Stomach (tissue), 9 donors: Measurements from ENCODE around the gene NRCAM. TPM values are rescaled to one million over a fixed set of nuclear protein-coding genes. Genes with fewer than 3 reads are reported as not detected.
A peak's percentile ranks its signal among the peaks of the same experiment; 100 is the strongest.

Experiments
- DNase-seq, 2 donors: peaks; one replicate each; pipeline versions ENCODE4 v3.0.0 to v3.0.0-alpha.2; 2013 to 2019
- H3K27ac ChIP-seq, 5 donors: fragments of 200-600 bp in 4 of 5; sonication (generic) in 4 of 5; one replicate each; pipeline ENCODE4 v1.5.1; 2013 to 2019; ENCODE audit warnings: mild to moderate bottlenecking in 1 of 5, moderate library complexity in 1 of 5
- H3K27me3 ChIP-seq, 3 donors: fragments of 200-600 bp; sonication (generic); one replicate each; pipeline ENCODE4 v1.5.1; 2017 to 2019; ENCODE audit warnings: mixed run types in 1 of 3
- H3K36me3 ChIP-seq, 4 donors: fragments of 200-600 bp; sonication (generic); 1 replicate in 3 of 4; 2 replicates in 1 of 4; pipeline ENCODE4 v1.5.1; 2016 to 2019
- H3K4me1 ChIP-seq, 4 donors: fragments of 200-600 bp; sonication (generic); one replicate each; pipeline ENCODE4 v1.5.1; 2016 to 2019
- H3K4me3 ChIP-seq, 4 donors: fragments of 200-600 bp; sonication (generic) in 3 of 4; one replicate each; pipeline ENCODE4 v1.5.1; 2016 to 2019; ENCODE audit warnings: mild to moderate bottlenecking in 1 of 4
- H3K9me3 ChIP-seq, 4 donors: fragments of 200-600 bp; sonication (generic); one replicate each; pipeline ENCODE4 v1.5.1; 2016 to 2019
- CTCF ChIP-seq, 7 experiments: fragments of 450-650 bp in 4 of 7; fragments of 200-600 bp in 3 of 7; sonication (generic) in 3 of 7; IDR thresholded peaks; one replicate each; pipeline ENCODE4 v1.5.1; 2016 to 2019; ENCODE audit warnings: antibody characterized with exemption in 7 of 7, control low read depth in 2 of 7, mild to moderate bottlenecking in 1 of 7
- EP300 ChIP-seq: sonication (generic); formaldehyde crosslinking; IDR thresholded peaks from one replicate; pipeline ENCODE4 v1.6.1; 2017; ENCODE audit warnings: antibody characterized with exemption
- POLR2A ChIP-seq, 4 donors: fragments of 450-650 bp; IDR thresholded peaks; one replicate each; pipeline ENCODE4 v1.6.1; 2016; ENCODE audit warnings: antibody characterized with exemption in 4 of 4, control low read depth in 2 of 4, mild to moderate bottlenecking in 1 of 4, moderate library complexity in 1 of 4
- POLR2AphosphoS5 ChIP-seq, 3 donors: sonication (generic); formaldehyde crosslinking; IDR thresholded peaks; one replicate each; pipeline ENCODE4 v1.6.1; 2016; ENCODE audit warnings: antibody characterized with exemption in 3 of 3
- WGBS, 5 donors: extraction: QIAGEN DNeasy Blood & Tissue Kit in 3 of 5; methylation state at CpG; one replicate each; pipeline versions ENCODE4 v1.1.5 to v1.1.7; 2013 to 2018; 5-methylcytosine and 5-hydroxymethylcytosine counted together
- intact Hi-C: fragments of 100-400 bp; cut with DNase I; formaldehyde crosslinking; loops from one replicate; pipeline ENCODE4 v1.15.1; 2023; ENCODE audit warnings: low total_unique reads
- polyA plus RNA-seq, 3 donors: library from polyadenylated mRNA; stranded (reverse); fragments of 200-250 nt; gene quantifications; one replicate each; pipeline ENCODE4 v1.2.3, GENCODE V29; 2013
- total RNA-seq, 5 donors: library from RNA; depleted of rRNA; stranded (reverse); fragments of >200 nt; gene quantifications; one replicate each; pipeline versions ENCODE4 v1.1.0 to v1.2.3, GENCODE V29; 2014 to 2016
- donor health status: healthy with polysubstance abuse.
- donor health status: Bipolar disorder and iron deficiency.
- donor health status: healthy.

NRCAM gene
- total and polyA plus RNA-seq, 8 donors = 1.2 to 9.4 (median 2.3) TPM

- Histone ChIP-seq H3K9me3 (no peaks in the 10 kb centered on the region), H3K4me3 (no peak overlapping the region), H3K27me3 (no peaks in the 10 kb centered on the region), H3K36me3 (no peaks in the 10 kb centered on the region), H3K4me1 (peaks cover 0 to 11% (median 0%) of the 10 kb centered on the region in 4 donors), H3K27ac (no peak overlapping the region)
- WGBS, 5 donors = 87 to 99% (median 97%) methylated on average over 3 of the region's 3 CpGs
- no peak for TF ChIP-seq EP300
- no peak for TF ChIP-seq CTCF (IDR thresholded peaks at IDR 0.05)
- TF ChIP-seq POLR2AphosphoS5 (IDR thresholded peaks at IDR 0.05) = no peak
- TF ChIP-seq POLR2A (IDR thresholded peaks at IDR 0.05) = no peak
- intact Hi-C loops = no loop called here
- DNase-seq = no peak
Observed at GRCh38 chr7:108137040-108137439, 319.2 kb downstream of the NRCAM start.

GRCh38 chr7:108136191-108136688 lies 320.0 kb downstream of the NRCAM start:
- intact Hi-C loops = no loop called here
- Histone ChIP-seq H3K9me3 (no peaks in the 10 kb centered on the region), H3K36me3 (no peaks in the 10 kb centered on the region), H3K4me3 (no peak overlapping the region), H3K27me3 (no peaks in the 10 kb centered on the region), H3K27ac (no peak overlapping the region), H3K4me1 (peaks cover 0 to 11% (median 0%) of the 10 kb centered on the region in 4 donors)
- 73 to 96% (median 88%) methylated on average over 4 of the region's 4 CpGs for WGBS, 5 donors
- no peak for TF ChIP-seq CTCF (IDR thresholded peaks at IDR 0.05)
- TF ChIP-seq EP300 = no peak
- TF ChIP-seq POLR2AphosphoS5 (IDR thresholded peaks at IDR 0.05) = no peak
- no peak for TF ChIP-seq POLR2A (IDR thresholded peaks at IDR 0.05)
- no peak for DNase-seq

GRCh38 chr7:108135446-108136190 lies 320.6 kb downstream of the NRCAM start:
- no peak overlapping the region for H3K27ac ChIP-seq
- no peak overlapping the region for H3K4me3 ChIP-seq
- intact Hi-C loops = no loop called here
- no peak for TF ChIP-seq EP300
- no peak for TF ChIP-seq POLR2A (IDR thresholded peaks at IDR 0.05)
- no peak for TF ChIP-seq CTCF (IDR thresholded peaks at IDR 0.05)
- no peak for TF ChIP-seq POLR2AphosphoS5 (IDR thresholded peaks at IDR 0.05)
- WGBS, 5 donors = 68 to 78% (median 72%) methylated on average over 7 of the region's 7 CpGs
- no peaks in the 10 kb centered on the region for H3K27me3 ChIP-seq
- no peaks in the 10 kb centered on the region for H3K36me3 ChIP-seq
- peak in 1 of 2 donors; percentile 33 for DNase-seq
- no peaks in the 10 kb centered on the region for H3K9me3 ChIP-seq
- peaks cover 0 to 11% (median 0%) of the 10 kb centered on the region in 4 donors for H3K4me1 ChIP-seq

GRCh38 chr7:108134486-108134885 lies 321.8 kb downstream of the NRCAM start:
- H3K9me3 ChIP-seq = no peaks in the 10 kb centered on the region
- no peaks in the 10 kb centered on the region for H3K27me3 ChIP-seq
- no peaks in the 10 kb centered on the region for H3K36me3 ChIP-seq
- intact Hi-C loops = no loop called here
- DNase-seq = no peak
- H3K27ac ChIP-seq = no peak overlapping the region
- WGBS, 5 donors = 96 to 100% (median 98%) methylated on average over 1 of the region's 1 CpG
- no peak for TF ChIP-seq POLR2AphosphoS5 (IDR thresholded peaks at IDR 0.05)
- no peak for TF ChIP-seq POLR2A (IDR thresholded peaks at IDR 0.05)
- TF ChIP-seq EP300 = no peak
- no peak for TF ChIP-seq CTCF (IDR thresholded peaks at IDR 0.05)
- no peak overlapping the region for H3K4me3 ChIP-seq
- H3K4me1 ChIP-seq = peaks cover 0 to 11% (median 0%) of the 10 kb centered on the region in 4 donors
